DND-41 (cell line): ENCODE results near the gene HIGD1B.

ENCODE experiments used
- CTCF ChIP-seq: IDR thresholded peaks from 2 replicates; pipeline ENCODE4 v1.5.1; 2012; ENCODE audit warnings: borderline replicate concordance, low read length, moderate library complexity, mild to moderate bottlenecking; ENCODE audit not compliant: poor library complexity, severe bottlenecking; ENCODE audit errors: extremely low read depth
- EZH2 ChIP-seq: IDR thresholded peaks from 3 replicates; pipeline ENCODE4 v1.6.1; 2012; ENCODE audit warnings: borderline replicate concordance, low read depth, mild to moderate bottlenecking, moderate library complexity, low read length, inconsistent platforms; ENCODE audit not compliant: severe bottlenecking

GRCh38 chr17:44840936-44841335 lies 6.7 kb upstream of the HIGD1B start:
- no peak for TF ChIP-seq CTCF
- no peak for TF ChIP-seq EZH2
